ENCODE data around the gene FAM156B.
"Not testable (repeated sequence)": the region's sequence is repeated elsewhere in the genome, so short reads cannot be mapped to it uniquely, and the experiment has no call there.

The FAM156B gene

GRCh38 chrX:52896855-52897709, at the start of gene FAM156B:
Gene FAM156B (plus strand): TSS chrX:52897330. CDS start chrX:52907226, 9,896 bp downstream.
- in situ Hi-C loops (cut with HindIII; ENCODE audit: low sequenced_read_pairs), result not testable (repeated sequence)

GRCh38 chrX:52852110-52852860, 44.8 kb upstream of the FAM156B start:
- in situ Hi-C loops (cut with HindIII; ENCODE audit: low sequenced_read_pairs), result no loop called here

GRCh38 chrX:52856991-52857525, 40.1 kb upstream of the FAM156B start:
- in situ Hi-C loops (cut with HindIII; ENCODE audit: low sequenced_read_pairs), result not testable (repeated sequence)

GRCh38 chrX:52865343-52865998, 31.7 kb upstream of the FAM156B start:
- in situ Hi-C loops (cut with HindIII; ENCODE audit: low sequenced_read_pairs), result no loop called here

GRCh38 chrX:52867610-52868348, 29.4 kb upstream of the FAM156B start, which contains the start of gene XAGE3:
Gene XAGE3 (minus strand): TSS chrX:52868083. CDS start chrX:52867133, 950 bp downstream.
- in situ Hi-C loops (cut with HindIII; ENCODE audit: low sequenced_read_pairs), result no loop called here

- in situ Hi-C loops (cut with HindIII; ENCODE audit: low sequenced_read_pairs), result no loop called here
These were observed 27.1 kb upstream of the FAM156B start for GRCh38 chrX:52870046-52870445.

- in situ Hi-C loops (cut with HindIII; ENCODE audit: low sequenced_read_pairs), result not testable (repeated sequence)
These were observed 23.3 kb upstream of the FAM156B start for GRCh38 chrX:52873825-52874224.

GRCh38 chrX:52874661-52875060, 22.5 kb upstream of the FAM156B start:
- in situ Hi-C loops (cut with HindIII; ENCODE audit: low sequenced_read_pairs), result no loop called here

- in situ Hi-C loops (cut with HindIII; ENCODE audit: low sequenced_read_pairs), result not testable (repeated sequence)
These were observed 21.7 kb upstream of the FAM156B start for GRCh38 chrX:52875436-52875835.

- in situ Hi-C loops (cut with HindIII; ENCODE audit: low sequenced_read_pairs), result not testable (repeated sequence)
These were observed 20.7 kb upstream of the FAM156B start for GRCh38 chrX:52876386-52876785.

GRCh38 chrX:52887459-52887858, 9.7 kb upstream of the FAM156B start:
- in situ Hi-C loops (cut with HindIII; ENCODE audit: low sequenced_read_pairs), result not testable (repeated sequence)

- in situ Hi-C loops (cut with HindIII; ENCODE audit: low sequenced_read_pairs), result not testable (repeated sequence)
These were observed 9.0 kb upstream of the FAM156B start for GRCh38 chrX:52888090-52888489.

GRCh38 chrX:52896438-52896837, 692 bp upstream of the FAM156B start:
- in situ Hi-C loops (cut with HindIII; ENCODE audit: low sequenced_read_pairs), result not testable (repeated sequence)

GRCh38 chrX:52905531-52905930, 8.4 kb downstream of the FAM156B start:
- in situ Hi-C loops (cut with HindIII; ENCODE audit: low sequenced_read_pairs), result not testable (repeated sequence)

- in situ Hi-C loops (cut with HindIII; ENCODE audit: low sequenced_read_pairs), result not testable (repeated sequence)
These were observed 8.9 kb downstream of the FAM156B start for GRCh38 chrX:52906072-52906471.

- in situ Hi-C loops (cut with HindIII; ENCODE audit: low sequenced_read_pairs), result not testable (repeated sequence)
These were observed 10.0 kb downstream of the FAM156B start for GRCh38 chrX:52907137-52907536.

- in situ Hi-C loops (cut with HindIII; ENCODE audit: low sequenced_read_pairs), result not testable (repeated sequence)
These were observed 10.8 kb downstream of the FAM156B start for GRCh38 chrX:52907900-52908299.

GRCh38 chrX:52909313-52909969, 12.3 kb downstream of the FAM156B start:
- in situ Hi-C loops (cut with HindIII; ENCODE audit: low sequenced_read_pairs), result not testable (repeated sequence)

GRCh38 chrX:52913681-52914080, 16.6 kb downstream of the FAM156B start:
- in situ Hi-C loops (cut with HindIII; ENCODE audit: low sequenced_read_pairs), result not testable (repeated sequence)

GRCh38 chrX:52914704-52915103, 17.6 kb downstream of the FAM156B start:
- in situ Hi-C loops (cut with HindIII; ENCODE audit: low sequenced_read_pairs), result not testable (repeated sequence)
